Epithelial cell of proximal tubule (primary cell): ENCODE data around the gene LPIN1. TPM values are rescaled to one million over a fixed set of nuclear protein-coding genes. Genes with fewer than 3 reads are reported as not detected.
"Not testable (repeated sequence)": the region's sequence is repeated elsewhere in the genome, so short reads cannot be mapped to it uniquely, and the experiment has no call there.

Source experiments
- DNase-seq: peaks from one replicate; pipeline ENCODE4 v3.0.0-alpha.2; 2011; ENCODE audit warnings: low read depth
- H3K4me3 ChIP-seq: 2 replicates; pipeline ENCODE4 v1.5.1; 2011; ENCODE audit warnings: low read depth, mild to moderate bottlenecking, low read length
- CTCF ChIP-seq: conservative IDR thresholded peaks from 2 replicates; pipeline ENCODE4 v1.5.1; 2012; ENCODE audit warnings: low read depth, mild to moderate bottlenecking, low read length
- total RNA-seq: library from RNA; depleted of rRNA; stranded (reverse); fragments of >200 nt; gene quantifications from 2 replicates; pipeline ENCODE4 v1.2.3, GENCODE V29; 2015

LPIN1 gene
- total RNA-seq, 1 donor from 2014 or later, result 33.8 TPM

GRCh38 chr2:11723061-11723371, 23.4 kb upstream of the LPIN1 start:
- TF ChIP-seq CTCF, result no peak
- no peak for DNase-seq
- H3K4me3 ChIP-seq, result no peak overlapping the region

GRCh38 chr2:11724151-11724550, 22.3 kb upstream of the LPIN1 start:
- H3K4me3 ChIP-seq, result no peak overlapping the region
- no peak for TF ChIP-seq CTCF
- no peak for DNase-seq

DNA sequence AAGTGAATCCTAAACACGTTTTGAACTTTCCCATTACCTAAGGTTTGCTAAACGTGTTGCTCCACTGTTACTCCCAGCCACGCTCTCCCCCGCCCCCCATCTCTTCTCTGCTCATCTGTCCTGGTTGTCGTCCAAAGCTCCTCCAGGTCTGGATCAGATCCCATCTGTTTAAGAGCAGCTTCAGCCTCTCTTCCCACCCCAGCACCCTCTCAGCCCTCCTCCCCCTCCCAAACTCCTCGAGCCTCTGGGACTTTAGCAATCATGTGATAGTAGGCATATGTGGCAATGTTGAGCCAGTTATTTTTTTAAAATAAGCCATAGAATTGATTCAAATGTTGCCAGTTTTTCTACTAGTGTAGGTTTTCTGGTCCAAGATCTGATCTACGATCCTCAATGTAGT, 20.0 kb upstream of the LPIN1 start:
- TF ChIP-seq CTCF, result no peak
- no peak for DNase-seq
- no peak overlapping the region for H3K4me3 ChIP-seq

DNA sequence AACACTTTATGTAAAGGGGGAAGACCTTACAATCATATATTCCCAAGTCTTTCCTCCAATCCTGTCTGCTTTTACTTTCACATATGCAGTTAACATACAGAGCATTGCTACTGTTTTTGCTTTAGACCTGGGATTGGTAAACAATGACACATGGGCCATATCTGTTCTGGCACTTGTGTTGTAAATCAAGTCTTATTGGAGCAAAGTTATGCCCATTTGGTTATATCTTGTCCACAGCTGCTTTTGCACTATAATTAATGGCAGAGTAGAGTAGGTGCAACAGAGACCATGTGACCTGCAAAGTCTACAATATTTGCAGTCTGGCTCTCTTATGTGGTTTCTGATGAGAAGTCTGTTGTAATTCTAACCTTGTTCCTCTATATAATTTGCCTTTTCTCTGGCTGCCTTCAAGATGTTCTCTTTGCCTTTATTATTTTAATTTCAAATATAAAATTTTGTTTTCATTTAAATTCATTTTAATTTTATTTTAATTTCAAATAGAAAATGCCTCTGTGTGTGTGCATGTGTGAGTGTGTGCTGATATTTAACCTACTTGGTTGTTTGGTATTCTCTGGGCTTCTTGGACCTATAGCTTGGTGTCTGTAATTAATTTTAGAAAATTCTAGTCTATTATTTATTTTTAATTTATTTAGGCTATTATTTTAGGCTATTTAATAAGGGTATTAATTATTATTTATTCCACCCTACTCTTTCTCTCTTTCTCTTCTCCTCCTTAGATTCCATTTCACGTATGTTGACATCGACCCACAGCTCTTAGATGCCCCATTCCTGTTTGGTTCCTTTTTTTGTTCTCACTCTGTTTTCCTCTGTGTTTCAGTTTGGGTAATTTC, 16.8 kb upstream of the LPIN1 start:
- TF ChIP-seq CTCF, result no peak
- no peak overlapping the region for H3K4me3 ChIP-seq
- no peak for DNase-seq

GRCh38 chr2:11731214-11731984, 15.0 kb upstream of the LPIN1 start:
- H3K4me3 ChIP-seq, DNase-seq: not testable (repeated sequence)

DNA sequence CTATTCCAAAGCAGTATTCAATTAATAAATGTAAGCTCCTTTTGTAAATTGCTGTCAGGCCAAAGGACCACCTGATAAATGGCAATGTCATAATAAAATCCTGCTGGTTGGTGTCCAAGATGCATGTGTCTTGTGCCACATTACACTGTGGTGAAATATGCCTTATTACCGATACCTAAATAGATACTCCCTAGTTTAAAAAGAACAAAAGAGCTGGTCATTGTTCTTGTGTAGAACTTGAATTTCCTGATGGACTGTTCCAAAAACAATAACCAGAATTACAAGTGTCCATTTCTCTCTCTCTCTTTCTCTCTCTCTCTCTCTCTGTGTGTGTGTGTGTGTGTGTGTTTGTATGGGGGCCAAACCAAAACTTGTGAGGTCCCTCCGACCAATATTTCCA, 13.8 kb upstream of the LPIN1 start:
- no peak for DNase-seq
- no peak for TF ChIP-seq CTCF

GRCh38 chr2:11737852-11738251, 8.6 kb upstream of the LPIN1 start:
- H3K4me3 ChIP-seq, DNase-seq: not testable (repeated sequence)

More for the DNA sequence above, 13.8 kb upstream of the LPIN1 start:
- H3K4me3 ChIP-seq, result no peak overlapping the region
